Stimulated activated CD4-positive, alpha-beta T cell treated with anti-CD3 and anti-CD28 coated beads, Interleukin-4, amount 100 ng/mL, for 48 hours (primary cell): ENCODE data around the gene ART5.
"Not testable (repeated sequence)": the region's sequence is repeated elsewhere in the genome, so short reads cannot be mapped to it uniquely, and the experiment has no call there.

Experiments
- DNase-seq, 2 donors: peaks; one replicate each; pipeline ENCODE4 v3.0.0-alpha.2; 2020; ENCODE audit warnings: low read depth in 2 of 2

The ART5 gene

GRCh38 chr11:3658252-3658651 lies 16.5 kb upstream of the ART5 start:
- no peak for DNase-seq

- not testable (repeated sequence) for DNase-seq
Observed at GRCh38 chr11:3657331-3657730, 15.5 kb upstream of the ART5 start.

- no peak for DNase-seq
Observed at GRCh38 chr11:3655547-3655946, 13.8 kb upstream of the ART5 start.

GRCh38 chr11:3652514-3652913 lies 10.7 kb upstream of the ART5 start:
- not testable (repeated sequence) for DNase-seq

GRCh38 chr11:3649374-3649773 lies 7.6 kb upstream of the ART5 start:
- DNase-seq, result not testable (repeated sequence)

- not testable (repeated sequence) for DNase-seq
Observed at GRCh38 chr11:3648843-3649242, 7.1 kb upstream of the ART5 start.

- no peak for DNase-seq
Observed at GRCh38 chr11:3645552-3645951, 3.8 kb upstream of the ART5 start.

GRCh38 chr11:3644817-3645235 lies 3.0 kb upstream of the ART5 start, which contains the start of gene ART1:
Gene ART1, plus strand, starts transcription at chr11:3645128. Its CDS starts 14,086 bp downstream, at chr11:3659214.
- no peak for DNase-seq

- DNase-seq, result not testable (repeated sequence)
Observed at GRCh38 chr11:3643102-3643546, 1.3 kb upstream of the ART5 start.

- peak; percentile 24 to 63 for DNase-seq
Observed at GRCh38 chr11:3642071-3642951, 519 bp upstream of the ART5 start.

- DNase-seq, result no peak
Observed at GRCh38 chr11:3641191-3641590, 601 bp downstream of the ART5 start.

- no peak for DNase-seq
Observed at GRCh38 chr11:3639841-3640240, 2.0 kb downstream of the ART5 start.

- no peak for DNase-seq
Observed at GRCh38 chr11:3638513-3638912, 3.3 kb downstream of the ART5 start.

GRCh38 chr11:3637201-3637600 lies 4.6 kb downstream of the ART5 start:
- no peak for DNase-seq

GRCh38 chr11:3635641-3636375 lies 6.0 kb downstream of the ART5 start:
- no peak for DNase-seq

GRCh38 chr11:3632070-3632660 lies 9.6 kb downstream of the ART5 start:
- DNase-seq, result no peak

- DNase-seq, result no peak
Observed at GRCh38 chr11:3631331-3631730, 10.5 kb downstream of the ART5 start.

- no peak for DNase-seq
Observed at GRCh38 chr11:3627291-3627690, 14.5 kb downstream of the ART5 start.

- no peak for DNase-seq
Observed at GRCh38 chr11:3626250-3626960, 15.4 kb downstream of the ART5 start.

- no peak for DNase-seq
Observed at GRCh38 chr11:3623767-3624458, 17.9 kb downstream of the ART5 start.

GRCh38 chr11:3623121-3623520 lies 18.7 kb downstream of the ART5 start:
- no peak for DNase-seq
